Mesenteric fat pad (tissue), 1 donor: ENCODE measurements around the gene PLGRKT. TPM values are rescaled to one million over a fixed set of nuclear protein-coding genes. Genes with fewer than 3 reads are reported as not detected.
"Not testable (repeated sequence)": the region's sequence is repeated elsewhere in the genome, so short reads cannot be mapped to it uniquely, and the experiment has no call there.

Source experiments
- DNase-seq: peaks from one replicate; pipeline ENCODE4 v3.0.0-alpha.2; 2020; ENCODE audit warnings: low spot score
- total RNA-seq: library from RNA; stranded (reverse); fragmentation: NEBNext Ultra II Directional; extraction: Animal tissue kit (Norgen Biotek cat#: 25700); gene quantifications from one replicate; pipeline ENCODE4 v1.2.1, GENCODE V29; 2021
- donor health status: DM: yes; HTN: yes; CAD: no.

PLGRKT gene
- total RNA-seq, 1 donor from 2014 or later = 19.5 TPM

DNA sequence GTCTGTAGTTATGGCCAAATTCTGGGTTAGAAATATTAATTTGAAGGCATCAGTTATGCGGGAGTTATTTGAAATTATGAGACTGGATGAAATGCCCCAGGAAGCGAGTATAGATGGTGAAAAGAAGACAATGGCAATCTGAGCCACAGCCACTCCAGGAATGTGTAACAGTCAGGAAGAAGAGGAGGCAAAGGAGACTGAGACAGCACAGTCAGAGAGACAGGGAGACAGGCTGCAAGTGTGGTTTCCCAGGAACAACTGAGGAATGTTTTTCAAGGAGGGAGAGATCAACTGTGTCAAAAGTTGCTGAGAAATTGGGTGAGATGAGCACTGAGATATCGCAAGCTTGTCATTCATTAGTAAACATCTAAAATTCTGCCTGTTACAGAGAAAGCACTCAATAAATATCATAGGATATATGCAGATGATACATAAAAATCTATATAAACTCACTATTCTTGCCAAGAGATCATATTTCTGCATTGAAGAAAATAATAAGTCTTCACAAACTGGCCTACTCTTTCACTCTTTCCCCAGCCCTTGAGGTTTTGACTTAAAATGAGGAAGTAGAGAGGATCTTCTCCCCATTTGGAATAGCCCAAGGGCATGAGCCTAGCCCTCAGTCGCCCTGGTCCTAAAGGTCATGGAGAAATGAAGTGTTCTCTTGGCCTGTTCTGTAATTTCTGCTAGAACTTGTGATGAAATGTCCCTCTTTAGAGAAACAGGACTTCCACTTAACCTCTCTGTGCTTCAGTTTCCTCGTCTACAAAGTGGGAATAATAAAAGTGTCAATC lies 49.5 kb downstream of the PLGRKT start:
- no peak for DNase-seq

GRCh38 chr9:5384436-5384835 lies 53.3 kb downstream of the PLGRKT start:
- DNase-seq = no peak

DNA sequence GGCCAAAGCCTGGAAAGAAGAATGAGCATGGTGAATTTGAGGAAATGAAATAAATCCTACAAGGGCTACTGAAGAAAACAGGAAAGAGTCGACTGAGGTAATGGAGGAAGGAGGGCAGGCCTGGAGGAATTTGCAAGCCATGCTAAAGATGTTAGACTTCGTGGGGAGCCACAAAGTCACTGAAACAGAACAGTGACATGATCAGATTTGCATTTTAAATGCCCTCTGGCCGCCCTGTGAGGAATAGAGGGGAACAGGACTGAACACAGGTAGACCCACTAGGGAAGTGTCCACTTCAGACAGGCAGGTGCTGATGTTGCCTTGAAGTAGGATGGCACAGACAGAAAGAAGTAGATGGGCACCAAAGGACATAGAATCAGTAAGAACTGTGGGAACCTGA lies 55.2 kb downstream of the PLGRKT start:
- no peak for DNase-seq

GRCh38 chr9:5375790-5376477 lies 61.8 kb downstream of the PLGRKT start:
- no peak for DNase-seq

DNA sequence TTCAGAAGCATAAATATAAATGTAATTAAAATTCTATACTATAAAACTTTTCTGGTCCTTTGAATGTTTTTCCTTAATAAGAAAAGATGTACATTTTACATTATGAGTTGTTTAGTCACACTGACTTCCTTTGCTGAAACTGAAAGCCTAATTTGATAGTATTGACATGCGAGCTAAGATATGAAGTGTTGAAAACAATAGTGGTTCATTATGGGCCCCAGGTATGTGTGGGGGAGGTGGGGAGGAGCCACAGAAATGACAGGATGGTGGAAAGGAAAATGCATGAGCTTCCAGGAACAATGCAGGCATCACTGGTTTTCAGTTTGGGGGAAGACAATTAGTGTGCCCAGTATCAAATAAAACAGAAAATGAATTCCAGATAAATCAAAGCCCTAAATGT lies 62.6 kb downstream of the PLGRKT start:
- no peak for DNase-seq

- no peak for DNase-seq
These were observed 73.3 kb downstream of the PLGRKT start for GRCh38 chr9:5364294-5365024.

DNA sequence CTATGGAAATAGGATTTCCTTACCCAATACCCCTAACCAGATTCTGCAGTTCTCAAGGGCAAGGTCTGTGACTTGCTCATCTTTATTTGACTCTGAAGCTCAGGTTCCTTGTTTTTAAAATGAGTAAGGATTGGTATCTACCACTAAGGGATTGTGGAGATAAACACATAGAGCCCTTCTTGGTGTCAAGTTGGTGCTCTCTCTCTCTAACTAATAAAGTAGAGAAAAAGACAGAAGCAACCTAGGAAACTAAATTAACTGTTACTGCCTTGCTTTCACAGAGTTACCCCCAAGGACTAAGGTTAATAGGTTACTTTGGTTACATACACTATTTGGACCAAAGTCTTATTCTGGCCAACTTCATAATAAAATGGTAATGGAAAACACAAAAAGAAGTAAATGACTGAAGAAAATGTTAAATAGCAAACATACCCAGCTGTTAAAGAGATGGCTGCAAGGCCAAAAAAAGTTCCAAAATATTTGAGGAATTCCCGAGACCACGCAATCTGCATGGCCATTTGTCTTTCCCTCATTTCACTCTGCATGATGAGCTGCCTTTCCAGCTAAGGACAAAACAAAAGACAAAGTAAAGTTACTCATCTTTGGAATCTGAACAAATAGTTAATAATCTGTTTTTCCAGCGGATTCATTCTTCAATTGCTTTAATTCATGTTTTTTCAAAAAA lies 76.3 kb downstream of the PLGRKT start:
- DNase-seq = no peak

DNA sequence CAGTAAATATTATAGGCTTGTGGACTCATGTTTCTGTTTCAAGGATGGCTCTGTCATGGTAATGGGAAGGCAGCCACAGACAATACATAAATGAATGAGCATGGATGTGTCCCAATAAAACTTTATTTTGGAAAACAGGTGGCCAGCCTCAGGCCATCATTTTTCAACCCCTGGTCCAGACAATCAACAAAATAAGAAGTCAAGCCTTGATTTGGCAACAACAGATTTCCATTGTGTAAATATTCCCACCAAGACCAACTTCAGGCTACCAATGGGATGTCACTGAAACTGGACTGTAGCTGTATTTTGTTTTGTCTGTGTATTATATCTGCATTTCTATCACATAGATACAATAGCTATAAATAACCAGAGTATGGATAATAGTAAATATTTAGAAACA lies 77.4 kb downstream of the PLGRKT start:
- DNase-seq = no peak

GRCh38 chr9:5357431-5358105 lies 80.2 kb downstream of the PLGRKT start:
- DNase-seq = no peak

DNA sequence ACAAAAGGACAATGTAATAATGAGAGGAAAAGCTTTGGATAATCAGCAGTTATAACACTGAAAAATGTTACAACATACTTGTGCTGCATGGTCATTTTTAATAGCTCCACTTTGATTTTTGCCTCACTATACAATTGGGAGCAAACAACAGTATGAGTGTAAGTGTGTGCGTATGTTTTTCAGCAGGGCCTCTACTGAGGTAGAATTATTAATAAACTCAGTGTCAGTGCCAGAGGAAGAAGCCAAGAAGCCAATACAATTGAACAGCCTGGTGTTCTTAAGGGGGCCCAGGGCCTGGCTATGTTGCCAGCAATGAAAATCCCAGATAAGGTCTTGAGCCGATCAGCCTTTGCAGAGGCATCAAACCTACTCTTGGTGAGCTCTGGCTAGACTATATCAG lies 81.9 kb downstream of the PLGRKT start:
- DNase-seq = no peak

DNA sequence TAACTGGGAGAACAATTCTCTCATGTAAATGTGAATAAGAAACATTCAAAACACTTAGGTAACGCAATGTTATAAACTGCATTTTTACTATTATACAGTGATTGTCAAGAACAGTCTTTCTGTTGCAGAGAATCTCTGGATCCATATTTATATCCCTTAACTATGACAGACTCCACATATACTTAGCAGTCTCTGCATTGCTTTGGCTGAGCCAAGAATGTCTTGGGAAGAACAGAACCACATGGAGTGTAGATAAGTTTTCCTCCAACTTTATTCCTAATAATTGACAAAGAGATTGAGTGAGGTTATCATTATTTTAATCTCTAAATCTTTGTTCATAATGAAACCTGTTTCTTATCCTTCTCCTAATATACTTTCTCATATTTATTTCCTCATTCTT lies 82.5 kb downstream of the PLGRKT start:
- DNase-seq = no peak

GRCh38 chr9:5354184-5354583 lies 83.5 kb downstream of the PLGRKT start:
- DNase-seq = no peak

GRCh38 chr9:5352637-5353248 lies 85.0 kb downstream of the PLGRKT start:
- DNase-seq = no peak

DNA sequence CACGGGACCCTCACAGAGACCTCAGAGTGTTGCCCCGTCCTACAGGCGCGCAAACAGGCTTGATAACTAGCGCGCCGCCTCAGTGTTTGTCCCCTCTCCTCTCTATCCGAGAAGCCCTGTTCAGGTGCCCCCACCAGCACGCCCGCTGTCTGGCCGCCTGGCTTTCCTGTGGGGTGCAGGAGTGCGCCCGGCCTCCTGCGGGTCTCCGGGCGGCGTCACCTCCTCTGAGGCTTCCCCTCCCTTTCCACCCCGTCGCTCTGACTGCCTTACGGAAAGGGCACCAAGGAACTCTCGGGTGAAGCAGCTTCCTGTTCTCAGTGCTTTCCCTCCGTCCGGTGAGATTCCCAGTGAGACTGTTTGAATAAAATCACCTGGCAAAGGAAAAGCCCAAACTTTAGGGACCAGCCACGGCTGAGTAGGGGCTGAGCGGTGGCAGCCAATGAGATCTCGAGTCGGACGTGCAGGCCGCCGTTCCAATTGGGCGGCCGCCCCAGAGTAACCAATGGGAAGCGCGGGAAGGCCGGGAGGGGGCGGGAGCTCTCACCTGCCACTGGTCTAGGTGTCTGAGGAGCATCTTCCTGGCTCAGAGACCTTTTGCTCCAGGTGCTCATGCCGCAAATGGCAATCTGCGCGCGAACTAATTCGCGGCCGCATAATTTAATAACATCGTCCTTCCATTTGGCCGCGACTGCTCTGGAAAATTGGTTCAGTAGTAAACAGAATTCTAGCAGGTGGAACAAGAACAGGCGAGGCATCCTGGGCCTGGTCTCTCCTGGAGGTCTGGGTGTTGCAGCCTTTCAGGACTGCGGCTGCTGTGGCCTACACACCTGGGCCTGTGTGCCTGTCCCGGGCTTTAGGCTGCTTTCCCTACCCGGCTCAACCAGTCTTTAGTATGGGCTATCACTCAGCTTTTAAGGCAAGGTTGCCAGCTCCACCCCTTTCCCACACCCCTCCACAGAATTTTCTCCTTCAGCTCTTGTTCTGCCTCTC lies 98.4 kb downstream of the PLGRKT start, which contains the start of gene RLN1:
Gene RLN1 (minus strand): TSS at position 885 of the 990 bp plus-strand sequence. CDS start 130 bp downstream, at position 755.
- DNase-seq = not testable (repeated sequence)

- no peak for DNase-seq
These were observed 101.0 kb downstream of the PLGRKT start for GRCh38 chr9:5336688-5337087.

DNA sequence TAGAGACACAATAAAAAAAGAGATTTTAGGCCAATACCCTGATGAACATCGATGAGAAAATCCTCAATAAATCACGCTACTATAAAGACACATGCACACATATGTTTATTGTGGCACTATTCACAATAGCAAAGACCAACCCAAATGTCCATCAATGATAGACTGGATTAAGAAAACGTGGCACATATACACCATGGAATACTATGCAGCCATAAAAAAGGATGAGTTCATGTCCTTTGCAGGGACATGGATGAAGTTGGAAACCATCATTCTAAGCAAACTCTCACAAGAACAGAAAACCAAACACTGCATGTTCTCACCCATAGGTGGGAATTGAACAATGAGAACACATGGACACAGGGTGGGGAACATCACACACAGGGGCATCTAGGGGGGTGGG lies 106.4 kb downstream of the PLGRKT start:
- DNase-seq = not testable (repeated sequence)

GRCh38 chr9:5326893-5327548 lies 110.7 kb downstream of the PLGRKT start:
- DNase-seq = no peak

DNA sequence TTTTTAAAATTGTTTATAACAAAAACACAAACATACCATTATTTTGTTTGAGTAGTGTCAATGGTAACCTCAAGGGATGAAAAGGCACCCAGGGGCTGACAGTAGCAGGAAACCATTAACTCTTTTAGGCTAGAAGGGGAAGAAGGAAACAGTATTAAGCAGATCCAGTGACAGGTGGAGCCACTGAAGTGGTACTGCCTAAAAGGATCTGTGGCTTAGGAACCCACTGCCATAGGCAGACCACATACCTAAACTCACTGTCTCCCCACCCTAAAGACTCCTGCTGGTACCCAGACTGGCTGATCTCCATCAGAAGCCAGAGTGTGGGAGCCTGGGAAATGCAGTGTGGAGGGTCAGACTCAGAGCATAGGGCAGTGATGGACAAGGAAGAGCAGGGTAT lies 111.5 kb downstream of the PLGRKT start:
- no peak for DNase-seq

DNA sequence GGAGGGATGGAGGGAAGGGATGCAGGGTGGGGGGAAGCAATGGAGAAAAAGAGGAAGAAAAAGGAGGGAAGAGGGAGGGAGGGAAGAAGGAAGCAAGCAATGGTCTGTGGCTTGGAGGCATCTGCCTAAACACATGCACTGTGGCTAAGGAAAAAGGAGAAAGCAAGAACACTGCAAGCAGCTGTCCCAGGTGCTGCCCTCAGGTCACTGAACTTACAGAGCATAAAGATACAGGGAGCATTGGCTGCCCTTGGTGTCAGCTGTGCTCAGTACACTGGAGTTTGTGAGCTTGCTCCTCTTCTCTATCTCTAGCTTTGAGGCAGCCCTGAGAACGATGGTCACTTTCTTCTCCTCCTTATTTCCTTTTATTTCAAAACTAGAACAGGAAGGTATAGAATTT lies 116.1 kb downstream of the PLGRKT start:
- DNase-seq = not testable (repeated sequence)
